ENCODE results near the gene SH2D1B.

SH2D1B gene

GRCh38 chr1:162388083-162388594 lies 23.8 kb downstream of the SH2D1B start:
- no peak overlapping the region for H3K27ac ChIP-seq
- H3K27me3 ChIP-seq (ENCODE audit: insufficient read depth, low read depth), result no peaks in the 10 kb centered on the region
- H3K79me2 ChIP-seq (ENCODE audit: insufficient read depth, low read depth), result no peaks in the 10 kb centered on the region
- peaks cover 4% of the 10 kb centered on the region for H3K4me1 ChIP-seq (ENCODE audit: low read depth, poor library complexity, severe bottlenecking)
- no peaks in the 10 kb centered on the region for H4K20me1 ChIP-seq (ENCODE audit: insufficient read depth)
- no peak overlapping the region for H3K4me2 ChIP-seq
- no peaks in the 10 kb centered on the region for H3K36me3 ChIP-seq (ENCODE audit: insufficient read depth)
- H2AFZ ChIP-seq (ENCODE audit: low read depth), result no peak overlapping the region
- H3K9ac ChIP-seq, result no peak overlapping the region
- H3K4me3 ChIP-seq (IDR thresholded peaks at IDR 0.05; ENCODE audit: insufficient read depth, low read depth, low read length), result no peak overlapping the region
- TF ChIP-seq CTCF (conservative IDR thresholded peaks at IDR 0.05; ENCODE audit: low read depth, low read length), result no peak

GRCh38 chr1:162387226-162388082 lies 24.5 kb downstream of the SH2D1B start:
- Histone ChIP-seq H3K4me1 (ENCODE audit: low read depth, poor library complexity, severe bottlenecking) (peaks cover 3% of the 10 kb centered on the region), H2AFZ (ENCODE audit: low read depth) (no peak overlapping the region), H3K9ac (no peak overlapping the region), H3K27me3 (ENCODE audit: insufficient read depth, low read depth) (no peaks in the 10 kb centered on the region), H3K27ac (no peak overlapping the region), H3K4me2 (no peak overlapping the region), H4K20me1 (ENCODE audit: insufficient read depth) (no peaks in the 10 kb centered on the region), H3K36me3 (ENCODE audit: insufficient read depth) (no peaks in the 10 kb centered on the region), H3K4me3 (IDR thresholded peaks at IDR 0.05; ENCODE audit: insufficient read depth, low read depth, low read length) (no peak overlapping the region), H3K79me2 (ENCODE audit: insufficient read depth, low read depth) (no peaks in the 10 kb centered on the region)
- TF ChIP-seq CTCF (conservative IDR thresholded peaks at IDR 0.05; ENCODE audit: low read depth, low read length), result no peak

- H3K27ac ChIP-seq, result no peak overlapping the region
- H2AFZ ChIP-seq (ENCODE audit: low read depth), result no peak overlapping the region
- no peaks in the 10 kb centered on the region for H4K20me1 ChIP-seq (ENCODE audit: insufficient read depth)
- no peaks in the 10 kb centered on the region for H3K4me1 ChIP-seq (ENCODE audit: low read depth, poor library complexity, severe bottlenecking)
- H3K4me2 ChIP-seq, result no peak overlapping the region
- H3K36me3 ChIP-seq (ENCODE audit: insufficient read depth), result no peaks in the 10 kb centered on the region
- H3K27me3 ChIP-seq (ENCODE audit: insufficient read depth, low read depth), result no peaks in the 10 kb centered on the region
- H3K9ac ChIP-seq, result no peak overlapping the region
- H3K4me3 ChIP-seq (IDR thresholded peaks at IDR 0.05; ENCODE audit: insufficient read depth, low read depth, low read length), result no peak overlapping the region
- TF ChIP-seq CTCF (conservative IDR thresholded peaks at IDR 0.05; ENCODE audit: low read depth, low read length), result no peak
- no peaks in the 10 kb centered on the region for H3K79me2 ChIP-seq (ENCODE audit: insufficient read depth, low read depth)
Observed at GRCh38 chr1:162386292-162387225, 25.4 kb downstream of the SH2D1B start.

- no peak overlapping the region for H2AFZ ChIP-seq (ENCODE audit: low read depth)
- no peaks in the 10 kb centered on the region for H3K79me2 ChIP-seq (ENCODE audit: insufficient read depth, low read depth)
- TF ChIP-seq CTCF (conservative IDR thresholded peaks at IDR 0.05; ENCODE audit: low read depth, low read length), result no peak
- H4K20me1 ChIP-seq (ENCODE audit: insufficient read depth), result no peaks in the 10 kb centered on the region
- no peaks in the 10 kb centered on the region for H3K36me3 ChIP-seq (ENCODE audit: insufficient read depth)
- no peaks in the 10 kb centered on the region for H3K27me3 ChIP-seq (ENCODE audit: insufficient read depth, low read depth)
- no peak overlapping the region for H3K27ac ChIP-seq
- H3K4me3 ChIP-seq (IDR thresholded peaks at IDR 0.05; ENCODE audit: insufficient read depth, low read depth, low read length), result no peak overlapping the region
- H3K4me2 ChIP-seq, result no peak overlapping the region
- no peak overlapping the region for H3K9ac ChIP-seq
- H3K4me1 ChIP-seq (ENCODE audit: low read depth, poor library complexity, severe bottlenecking), result no peaks in the 10 kb centered on the region
Observed at GRCh38 chr1:162385702-162386101, 26.2 kb downstream of the SH2D1B start.
